Transverse colon (tissue), 4 donors: ENCODE data around the gene RPGR. TPM values are rescaled to one million over a fixed set of nuclear protein-coding genes. Genes with fewer than 3 reads are reported as not detected.

Experiments used
- DNase-seq: peaks from one replicate; pipeline ENCODE4 v3.0.0-alpha.2; 2019
- H3K27ac ChIP-seq, 4 donors: fragments of 200-600 bp; sonication (generic); 2 replicates each; pipeline ENCODE4 v1.5.1; 2016 to 2018; ENCODE audit warnings: inconsistent platforms in 4 of 4
- H3K27me3 ChIP-seq: fragments of 200-600 bp; sonication (generic); 2 replicates; pipeline ENCODE4 v1.5.1; 2017; ENCODE audit warnings: inconsistent platforms
- H3K36me3 ChIP-seq, 4 donors: fragments of 200-600 bp; sonication (generic); 2 replicates each; pipeline ENCODE4 v1.5.1; 2017 to 2019; ENCODE audit warnings: inconsistent platforms in 4 of 4
- H3K4me1 ChIP-seq, 4 donors: fragments of 200-600 bp; sonication (generic); 2 replicates each; pipeline ENCODE4 v1.5.1; 2017 to 2020; ENCODE audit warnings: inconsistent platforms in 4 of 4
- H3K4me3 ChIP-seq, 4 donors: fragments of 200-600 bp; sonication (generic); 1 replicate in 1 of 4; 2 replicates in 3 of 4; pipeline versions ENCODE4 v1.5.1 to v1.6.1; 2017 to 2019; ENCODE audit warnings: inconsistent platforms in 4 of 4
- H3K9me3 ChIP-seq, 2 donors: fragments of 200-600 bp; sonication (generic); 2 replicates each; pipeline ENCODE4 v1.5.1; 2017 to 2019; ENCODE audit warnings: inconsistent platforms in 2 of 2
- CTCF ChIP-seq, 5 experiments: fragments of 200-600 bp in 3 of 5; fragments of 450-650 bp in 2 of 5; sonication (generic) in 3 of 5; IDR thresholded peaks; 1 replicate in 2 of 5; 2 replicates in 3 of 5; pipeline ENCODE4 v1.5.1; 2016 to 2017; ENCODE audit warnings: antibody characterized with exemption in 5 of 5, inconsistent platforms in 3 of 5, mild to moderate bottlenecking in 2 of 5, moderate library complexity in 1 of 5
- EP300 ChIP-seq: sonication (generic); formaldehyde crosslinking; IDR thresholded peaks from one replicate; pipeline ENCODE4 v1.6.1; 2017; ENCODE audit warnings: antibody characterized with exemption, low read depth
- POLR2A ChIP-seq: fragments of 450-650 bp; IDR thresholded peaks from one replicate; pipeline ENCODE4 v1.6.1; 2016; ENCODE audit warnings: antibody characterized with exemption, mild to moderate bottlenecking, moderate library complexity
- POLR2AphosphoS5 ChIP-seq, 3 donors: sonication (generic); formaldehyde crosslinking; IDR thresholded peaks; one replicate each; pipeline ENCODE4 v1.6.1; 2016; ENCODE audit warnings: antibody characterized with exemption in 3 of 3
- WGBS, 2 donors: methylation state at CpG; one replicate each; pipeline ENCODE4 v1.1.5; 2018; ENCODE audit warnings: low coverage in 1 of 2; 5-methylcytosine and 5-hydroxymethylcytosine counted together
- in situ Hi-C, 4 donors: fragments of 200-750 bp; cut with MboI; loops; one replicate each; pipeline versions ENCODE4 v1.15.0 to v1.15.1; 2017; ENCODE audit warnings: low sequenced_read_pairs in 3 of 4, low pct_ligation_motif_present in 1 of 4, low pct_unique_long_range_greater_than_20kb in 1 of 4
- intact Hi-C: fragments of 100-400 bp; cut with DNase I; formaldehyde crosslinking; loops from one replicate; pipeline ENCODE4 v1.15.1; 2023; ENCODE audit warnings: low total_unique reads
- total RNA-seq, 4 donors: library from RNA; depleted of rRNA; stranded (reverse); fragments of >200 nt; gene quantifications; one replicate each; pipeline ENCODE4 v1.1.0, GENCODE V29; 2016

Gene RPGR
- total RNA-seq, 4 donors from 2014 or later: 11.9 to 33.3 (median 23.7) TPM

DNA sequence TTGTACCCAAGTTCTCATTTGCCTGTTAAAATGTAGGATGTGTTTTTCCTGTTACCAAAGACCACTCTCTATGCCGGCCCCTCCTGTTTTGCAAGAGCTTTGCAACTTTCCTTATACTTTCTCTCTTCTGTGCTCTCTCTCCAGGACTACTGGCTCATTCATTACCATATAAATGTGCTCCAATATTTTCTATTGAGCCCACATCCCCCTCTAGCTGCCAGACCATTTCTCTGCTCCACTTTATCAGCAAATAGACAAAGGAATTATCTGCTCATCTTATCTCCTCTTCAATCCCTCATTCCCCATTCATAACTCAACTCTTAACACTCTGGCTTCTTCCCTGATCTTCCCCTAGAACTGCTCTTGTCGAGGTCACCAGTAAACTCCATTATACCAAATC, 33.6 kb downstream of the RPGR start:
- no peak for DNase-seq
- Histone ChIP-seq H3K9me3 (no peaks in the 10 kb centered on the region), H3K36me3 (no peaks in the 10 kb centered on the region), H3K27me3 (no peaks in the 10 kb centered on the region), H3K27ac (no peak overlapping the region), H3K4me1 (no peaks in the 10 kb centered on the region), H3K4me3 (no peak overlapping the region)
- in situ Hi-C loops (no loop called here), intact Hi-C loops (no loop called here)
- TF ChIP-seq EP300 (no peak), CTCF (IDR thresholded peaks at IDR 0.05) (no peak), POLR2AphosphoS5 (IDR thresholded peaks at IDR 0.05) (no peak), POLR2A (no peak)
- 50 to 80% methylated on average over 1 to 2 of the region's 2 CpGs for WGBS, 2 donors

GRCh38 chrX:38287674-38288073, 39.6 kb downstream of the RPGR start:
- TF ChIP-seq POLR2AphosphoS5 (IDR thresholded peaks at IDR 0.05): no peak
- no peak for TF ChIP-seq CTCF (IDR thresholded peaks at IDR 0.05)
- no peak for TF ChIP-seq EP300
- TF ChIP-seq POLR2A: no peak
- WGBS, 2 donors: 78 to 100% methylated on average over 2 to 5 of the region's 5 CpGs
- H3K4me1 ChIP-seq: no peaks in the 10 kb centered on the region
- H3K36me3 ChIP-seq: no peaks in the 10 kb centered on the region
- no peak overlapping the region for H3K4me3 ChIP-seq
- no peak for DNase-seq
- no peak overlapping the region for H3K27ac ChIP-seq
- H3K27me3 ChIP-seq: no peaks in the 10 kb centered on the region
- H3K9me3 ChIP-seq: no peaks in the 10 kb centered on the region
- in situ Hi-C loops (no loop called here), intact Hi-C loops (no loop called here)

- in situ Hi-C loops: no loop called here
- no peaks in the 10 kb centered on the region for H3K9me3 ChIP-seq
- H3K27me3 ChIP-seq: no peaks in the 10 kb centered on the region
- H3K27ac ChIP-seq: no peak overlapping the region
- H3K4me3 ChIP-seq: no peak overlapping the region
- H3K36me3 ChIP-seq: no peaks in the 10 kb centered on the region
- 91 to 100% methylated on average over 1 of the region's 1 CpG for WGBS, 2 donors
- no peaks in the 10 kb centered on the region for H3K4me1 ChIP-seq
- TF ChIP-seq EP300: no peak
- TF ChIP-seq POLR2A: no peak
- TF ChIP-seq POLR2AphosphoS5 (IDR thresholded peaks at IDR 0.05): no peak
- no peak for TF ChIP-seq CTCF (IDR thresholded peaks at IDR 0.05)
- no peak for DNase-seq
- intact Hi-C loops: no loop called here
These were observed 41.7 kb downstream of the RPGR start for GRCh38 chrX:38285649-38286048.

DNA sequence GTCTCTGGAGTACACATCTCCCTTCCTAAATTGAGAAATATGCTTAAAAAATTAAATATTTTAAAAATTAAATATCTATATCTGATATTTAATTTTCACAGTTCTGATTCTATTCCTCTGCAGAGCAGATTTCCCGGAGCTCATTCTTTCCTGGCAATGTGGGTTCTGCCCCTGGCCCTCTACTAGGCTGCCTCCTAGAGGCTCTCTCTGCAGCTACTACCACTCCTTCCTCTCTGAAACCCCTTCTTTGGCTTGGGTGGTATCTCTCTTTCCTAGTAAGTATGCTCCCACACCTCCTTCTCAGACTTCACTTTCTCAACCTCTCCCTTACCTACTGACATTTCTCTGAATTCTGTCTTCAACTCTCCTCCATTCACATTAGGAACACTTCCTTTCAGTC, 45.3 kb downstream of the RPGR start:
- Histone ChIP-seq H3K27me3 (no peaks in the 10 kb centered on the region), H3K4me3 (no peak overlapping the region), H3K27ac (no peak overlapping the region), H3K9me3 (no peaks in the 10 kb centered on the region), H3K4me1 (peaks cover 0 to 6% (median 0%) of the 10 kb centered on the region in 4 donors), H3K36me3 (no peaks in the 10 kb centered on the region)
- intact Hi-C loops: no loop called here
- TF ChIP-seq CTCF (IDR thresholded peaks at IDR 0.05): peak in 3 of 5 experiments; percentile 12 to 17 (median 15)
- TF ChIP-seq POLR2A: no peak
- DNase-seq: no peak
- in situ Hi-C loops: no loop called here
- WGBS, 2 donors: 43% methylated on average over 1 of the region's 1 CpG; no CpG with 5 or more reads in 1 of the 2 donors
